ENCODE results near the gene CNOT11. TPM values are rescaled to one million over a fixed set of nuclear protein-coding genes. Genes with fewer than 3 reads are reported as not detected.

CNOT11 gene
- total and polyA plus RNA-seq, 2 of the 13 experiments (the other 11 are each of a cell fraction or from before 2014, with no cell fraction given): 114 to 209 TPM

DNA sequence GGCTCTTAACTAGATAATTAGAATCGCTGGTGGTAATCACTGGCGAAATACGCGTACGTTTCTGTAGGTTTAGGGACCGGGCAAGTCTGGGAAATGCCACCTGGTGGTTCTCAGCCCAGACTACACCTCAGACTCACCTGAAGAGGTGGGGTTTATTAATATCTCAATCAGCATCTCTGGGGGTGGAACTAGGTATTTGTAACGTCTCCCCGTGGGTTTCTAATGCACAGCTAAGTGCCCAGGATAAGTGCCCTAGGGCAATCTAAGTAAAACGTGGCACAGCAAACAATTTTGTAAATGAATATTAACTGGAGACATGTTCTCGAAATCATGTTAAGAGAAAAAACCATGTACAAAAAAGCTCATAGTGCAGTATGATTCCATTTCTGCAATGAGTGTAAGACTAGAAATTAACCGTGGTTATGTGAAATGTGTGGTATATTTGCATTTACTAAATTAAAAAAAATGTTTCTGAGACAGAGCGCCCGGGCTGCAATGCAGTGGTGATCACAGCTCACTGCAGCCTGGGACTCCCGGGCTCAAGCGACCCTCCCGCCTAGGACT is 760 bp upstream of the CNOT11 start (continued):
- TF ChIP-seq, protein P1, sequence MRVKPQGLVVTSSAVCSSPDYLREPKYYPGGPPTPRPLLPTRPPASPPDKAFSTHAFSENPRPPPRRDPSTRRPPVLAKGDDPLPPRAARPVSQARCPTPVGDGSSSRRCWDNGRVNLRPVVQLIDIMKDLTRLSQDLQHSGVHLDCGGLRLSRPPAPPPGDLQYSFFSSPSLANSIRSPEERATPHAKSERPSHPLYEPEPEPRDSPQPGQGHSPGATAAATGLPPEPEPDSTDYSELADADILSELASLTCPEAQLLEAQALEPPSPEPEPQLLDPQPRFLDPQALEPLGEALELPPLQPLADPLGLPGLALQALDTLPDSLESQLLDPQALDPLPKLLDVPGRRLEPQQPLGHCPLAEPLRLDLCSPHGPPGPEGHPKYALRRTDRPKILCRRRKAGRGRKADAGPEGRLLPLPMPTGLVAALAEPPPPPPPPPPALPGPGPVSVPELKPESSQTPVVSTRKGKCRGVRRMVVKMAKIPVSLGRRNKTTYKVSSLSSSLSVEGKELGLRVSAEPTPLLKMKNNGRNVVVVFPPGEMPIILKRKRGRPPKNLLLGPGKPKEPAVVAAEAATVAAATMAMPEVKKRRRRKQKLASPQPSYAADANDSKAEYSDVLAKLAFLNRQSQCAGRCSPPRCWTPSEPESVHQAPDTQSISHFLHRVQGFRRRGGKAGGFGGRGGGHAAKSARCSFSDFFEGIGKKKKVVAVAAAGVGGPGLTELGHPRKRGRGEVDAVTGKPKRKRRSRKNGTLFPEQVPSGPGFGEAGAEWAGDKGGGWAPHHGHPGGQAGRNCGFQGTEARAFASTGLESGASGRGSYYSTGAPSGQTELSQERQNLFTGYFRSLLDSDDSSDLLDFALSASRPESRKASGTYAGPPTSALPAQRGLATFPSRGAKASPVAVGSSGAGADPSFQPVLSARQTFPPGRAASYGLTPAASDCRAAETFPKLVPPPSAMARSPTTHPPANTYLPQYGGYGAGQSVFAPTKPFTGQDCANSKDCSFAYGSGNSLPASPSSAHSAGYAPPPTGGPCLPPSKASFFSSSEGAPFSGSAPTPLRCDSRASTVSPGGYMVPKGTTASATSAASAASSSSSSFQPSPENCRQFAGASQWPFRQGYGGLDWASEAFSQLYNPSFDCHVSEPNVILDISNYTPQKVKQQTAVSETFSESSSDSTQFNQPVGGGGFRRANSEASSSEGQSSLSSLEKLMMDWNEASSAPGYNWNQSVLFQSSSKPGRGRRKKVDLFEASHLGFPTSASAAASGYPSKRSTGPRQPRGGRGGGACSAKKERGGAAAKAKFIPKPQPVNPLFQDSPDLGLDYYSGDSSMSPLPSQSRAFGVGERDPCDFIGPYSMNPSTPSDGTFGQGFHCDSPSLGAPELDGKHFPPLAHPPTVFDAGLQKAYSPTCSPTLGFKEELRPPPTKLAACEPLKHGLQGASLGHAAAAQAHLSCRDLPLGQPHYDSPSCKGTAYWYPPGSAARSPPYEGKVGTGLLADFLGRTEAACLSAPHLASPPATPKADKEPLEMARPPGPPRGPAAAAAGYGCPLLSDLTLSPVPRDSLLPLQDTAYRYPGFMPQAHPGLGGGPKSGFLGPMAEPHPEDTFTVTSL (CRISPR knock-in tag; IDR thresholded peaks at IDR 0.05; ENCODE audit: borderline replicate concordance): 0 out of 2 replicates have a peak, but pooled peaks have one; percentile 11
- TF ChIP-seq, protein P2, sequence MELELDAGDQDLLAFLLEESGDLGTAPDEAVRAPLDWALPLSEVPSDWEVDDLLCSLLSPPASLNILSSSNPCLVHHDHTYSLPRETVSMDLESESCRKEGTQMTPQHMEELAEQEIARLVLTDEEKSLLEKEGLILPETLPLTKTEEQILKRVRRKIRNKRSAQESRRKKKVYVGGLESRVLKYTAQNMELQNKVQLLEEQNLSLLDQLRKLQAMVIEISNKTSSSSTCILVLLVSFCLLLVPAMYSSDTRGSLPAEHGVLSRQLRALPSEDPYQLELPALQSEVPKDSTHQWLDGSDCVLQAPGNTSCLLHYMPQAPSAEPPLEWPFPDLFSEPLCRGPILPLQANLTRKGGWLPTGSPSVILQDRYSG (CRISPR knock-in tag; IDR thresholded peaks at IDR 0.05): 0 out of 2 replicates have a peak, but pooled peaks have one; percentile 81
- TF ChIP-seq CBFB (CRISPR knock-in tag; IDR thresholded peaks at IDR 0.05) (peak; percentile 4; the same call in 1 of the 2 replicates), NCOA1 (CRISPR knock-in tag; IDR thresholded peaks at IDR 0.05) (0 out of 2 replicates have a peak, but pooled peaks have one; percentile 43), MED13 (CRISPR knock-in tag; IDR thresholded peaks at IDR 0.05) (peak; percentile 48; the same call in 1 of the 2 replicates), ZNF224 (CRISPR knock-in tag; IDR thresholded peaks at IDR 0.05) (0 out of 2 replicates have a peak, but pooled peaks have one; percentile 9), TAF1 (CRISPR knock-in tag; IDR thresholded peaks at IDR 0.05) (no peak), ZEB1 (IDR thresholded peaks at IDR 0.05; ENCODE audit: insufficient replicate concordance, low read depth) (peak; percentile 91), ZFY (CRISPR knock-in tag; IDR thresholded peaks at IDR 0.05) (no peak; the same call in 1 of the 2 replicates), GATAD2A (CRISPR knock-in tag; IDR thresholded peaks at IDR 0.05) (peak; percentile 28; the same call in 1 of the 2 replicates), FOXP1 (IDR thresholded peaks at IDR 0.05) (no peak), FOXP1 (CRISPR knock-in tag; IDR thresholded peaks at IDR 0.05) (no peak), FOXJ3 (CRISPR knock-in tag; IDR thresholded peaks at IDR 0.05; ENCODE audit: borderline replicate concordance) (0 out of 2 replicates have a peak, but pooled peaks have one; percentile 36), HNF4A (CRISPR knock-in tag; IDR thresholded peaks at IDR 0.05) (0 out of 2 replicates have a peak, but pooled peaks have one; percentile 4), TOE1 (CRISPR knock-in tag; IDR thresholded peaks at IDR 0.05) (peak; percentile 3; the same call in 1 of the 2 replicates), ZNF337 (CRISPR knock-in tag; IDR thresholded peaks at IDR 0.05; ENCODE audit: borderline replicate concordance, low read depth) (no peak)
- TF ChIP-seq, protein P3, sequence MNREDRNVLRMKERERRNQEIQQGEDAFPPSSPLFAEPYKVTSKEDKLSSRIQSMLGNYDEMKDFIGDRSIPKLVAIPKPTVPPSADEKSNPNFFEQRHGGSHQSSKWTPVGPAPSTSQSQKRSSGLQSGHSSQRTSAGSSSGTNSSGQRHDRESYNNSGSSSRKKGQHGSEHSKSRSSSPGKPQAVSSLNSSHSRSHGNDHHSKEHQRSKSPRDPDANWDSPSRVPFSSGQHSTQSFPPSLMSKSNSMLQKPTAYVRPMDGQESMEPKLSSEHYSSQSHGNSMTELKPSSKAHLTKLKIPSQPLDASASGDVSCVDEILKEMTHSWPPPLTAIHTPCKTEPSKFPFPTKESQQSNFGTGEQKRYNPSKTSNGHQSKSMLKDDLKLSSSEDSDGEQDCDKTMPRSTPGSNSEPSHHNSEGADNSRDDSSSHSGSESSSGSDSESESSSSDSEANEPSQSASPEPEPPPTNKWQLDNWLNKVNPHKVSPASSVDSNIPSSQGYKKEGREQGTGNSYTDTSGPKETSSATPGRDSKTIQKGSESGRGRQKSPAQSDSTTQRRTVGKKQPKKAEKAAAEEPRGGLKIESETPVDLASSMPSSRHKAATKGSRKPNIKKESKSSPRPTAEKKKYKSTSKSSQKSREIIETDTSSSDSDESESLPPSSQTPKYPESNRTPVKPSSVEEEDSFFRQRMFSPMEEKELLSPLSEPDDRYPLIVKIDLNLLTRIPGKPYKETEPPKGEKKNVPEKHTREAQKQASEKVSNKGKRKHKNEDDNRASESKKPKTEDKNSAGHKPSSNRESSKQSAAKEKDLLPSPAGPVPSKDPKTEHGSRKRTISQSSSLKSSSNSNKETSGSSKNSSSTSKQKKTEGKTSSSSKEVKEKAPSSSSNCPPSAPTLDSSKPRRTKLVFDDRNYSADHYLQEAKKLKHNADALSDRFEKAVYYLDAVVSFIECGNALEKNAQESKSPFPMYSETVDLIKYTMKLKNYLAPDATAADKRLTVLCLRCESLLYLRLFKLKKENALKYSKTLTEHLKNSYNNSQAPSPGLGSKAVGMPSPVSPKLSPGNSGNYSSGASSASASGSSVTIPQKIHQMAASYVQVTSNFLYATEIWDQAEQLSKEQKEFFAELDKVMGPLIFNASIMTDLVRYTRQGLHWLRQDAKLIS (CRISPR knock-in tag; IDR thresholded peaks at IDR 0.05): 0 out of 2 replicates have a peak, but pooled peaks have one; percentile 49
- TF ChIP-seq, protein P4, sequence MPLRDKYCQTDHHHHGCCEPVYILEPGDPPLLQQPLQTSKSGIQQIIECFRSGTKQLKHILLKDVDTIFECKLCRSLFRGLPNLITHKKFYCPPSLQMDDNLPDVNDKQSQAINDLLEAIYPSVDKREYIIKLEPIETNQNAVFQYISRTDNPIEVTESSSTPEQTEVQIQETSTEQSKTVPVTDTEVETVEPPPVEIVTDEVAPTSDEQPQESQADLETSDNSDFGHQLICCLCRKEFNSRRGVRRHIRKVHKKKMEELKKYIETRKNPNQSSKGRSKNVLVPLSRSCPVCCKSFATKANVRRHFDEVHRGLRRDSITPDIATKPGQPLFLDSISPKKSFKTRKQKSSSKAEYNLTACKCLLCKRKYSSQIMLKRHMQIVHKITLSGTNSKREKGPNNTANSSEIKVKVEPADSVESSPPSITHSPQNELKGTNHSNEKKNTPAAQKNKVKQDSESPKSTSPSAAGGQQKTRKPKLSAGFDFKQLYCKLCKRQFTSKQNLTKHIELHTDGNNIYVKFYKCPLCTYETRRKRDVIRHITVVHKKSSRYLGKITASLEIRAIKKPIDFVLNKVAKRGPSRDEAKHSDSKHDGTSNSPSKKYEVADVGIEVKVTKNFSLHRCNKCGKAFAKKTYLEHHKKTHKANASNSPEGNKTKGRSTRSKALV (CRISPR knock-in tag; IDR thresholded peaks at IDR 0.05): peak; percentile 6; the same call in 1 of the 2 replicates

Measured in HepG2 (cell line).